Bronchial epithelial cell (primary cell): ENCODE results near the gene SEPTIN2. TPM values are rescaled to one million over a fixed set of nuclear protein-coding genes. Genes with fewer than 3 reads are reported as not detected.

Experiments
- DNase-seq: peaks from one replicate; pipeline ENCODE4 v3.0.0-alpha.2; 2010; ENCODE audit warnings: low read depth
- FAIRE-seq: peaks from 2 replicates; lab custom pipeline; 2011; peaks lifted over from hg19 to GRCh38; lab: Jason Lieb, UNC
- H3K27me3 ChIP-seq: 2 replicates; pipeline ENCODE4 v1.5.1; 2011; ENCODE audit warnings: low read length; ENCODE audit not compliant: control insufficient read depth, insufficient read depth
- H3K36me3 ChIP-seq: 2 replicates; pipeline ENCODE4 v1.5.1; 2011; ENCODE audit warnings: low read length; ENCODE audit not compliant: control insufficient read depth, insufficient read depth
- H3K4me3 ChIP-seq: 2 replicates; pipeline ENCODE4 v1.5.1; 2011; ENCODE audit warnings: mild to moderate bottlenecking, low read depth, low read length, control low read depth
- total RNA-seq: library from RNA; depleted of rRNA; stranded (reverse); fragments of >200 nt; gene quantifications from 2 replicates; pipeline ENCODE4 v1.2.1, GENCODE V29; 2014
- TF ChIP-seq, protein P1 (sequence below): IDR thresholded peaks from 2 replicates; pipeline ENCODE4 v1.5.1; 2011; ENCODE audit warnings: mild to moderate bottlenecking, moderate library complexity, low read length, control low read depth, inconsistent platforms; ENCODE audit not compliant: insufficient read depth, severe bottlenecking

The SEPTIN2 gene
- total RNA-seq, 1 donor from 2014 or later = 181 TPM

DNA sequence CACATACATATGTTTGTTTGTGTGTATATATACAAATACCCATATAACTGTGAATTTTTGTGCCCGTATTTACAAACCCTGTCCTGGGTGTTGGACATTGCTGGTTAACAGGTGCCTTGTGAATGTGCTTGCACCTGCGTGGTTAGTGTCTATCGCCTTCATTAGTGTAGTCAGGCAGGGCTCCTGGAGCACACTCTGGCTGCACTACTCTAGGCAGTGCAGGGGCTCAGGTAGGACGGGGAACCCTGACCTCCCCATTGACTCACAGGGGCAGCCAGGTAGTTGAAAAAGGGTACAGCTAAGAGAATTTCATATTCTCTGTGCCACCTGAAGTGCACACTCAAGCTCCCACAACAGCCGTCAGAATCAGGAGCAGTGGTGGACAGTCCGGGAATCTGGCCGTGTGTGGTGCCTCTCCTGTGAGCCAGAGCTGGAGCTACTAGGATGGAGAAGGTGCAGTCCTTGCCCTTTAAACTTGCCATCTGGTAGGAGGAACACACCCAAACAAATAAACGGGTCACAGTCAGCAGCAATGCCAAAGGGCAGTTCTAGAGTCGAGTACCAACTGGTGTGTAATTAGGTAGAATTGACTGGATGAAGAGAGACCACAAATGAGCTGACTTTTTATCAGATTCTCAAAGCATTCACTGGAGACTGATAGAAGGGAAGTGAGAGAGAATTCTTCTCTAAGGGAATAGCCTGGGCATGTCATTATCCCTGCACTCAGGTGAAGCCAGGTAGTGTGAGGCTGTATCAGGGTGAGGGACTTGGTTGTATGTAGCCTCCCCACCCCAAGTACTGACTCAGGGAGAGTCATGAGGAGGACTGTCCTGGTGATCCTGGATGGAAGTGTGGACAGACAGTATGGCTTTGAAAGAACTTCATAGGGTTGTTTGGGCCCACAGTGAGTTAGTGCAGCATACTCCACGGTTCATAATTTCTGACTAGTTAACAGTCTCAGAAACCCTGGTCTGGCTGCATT is 84.5 kb downstream of the SEPTIN2 start:
- TF ChIP-seq, protein P1, sequence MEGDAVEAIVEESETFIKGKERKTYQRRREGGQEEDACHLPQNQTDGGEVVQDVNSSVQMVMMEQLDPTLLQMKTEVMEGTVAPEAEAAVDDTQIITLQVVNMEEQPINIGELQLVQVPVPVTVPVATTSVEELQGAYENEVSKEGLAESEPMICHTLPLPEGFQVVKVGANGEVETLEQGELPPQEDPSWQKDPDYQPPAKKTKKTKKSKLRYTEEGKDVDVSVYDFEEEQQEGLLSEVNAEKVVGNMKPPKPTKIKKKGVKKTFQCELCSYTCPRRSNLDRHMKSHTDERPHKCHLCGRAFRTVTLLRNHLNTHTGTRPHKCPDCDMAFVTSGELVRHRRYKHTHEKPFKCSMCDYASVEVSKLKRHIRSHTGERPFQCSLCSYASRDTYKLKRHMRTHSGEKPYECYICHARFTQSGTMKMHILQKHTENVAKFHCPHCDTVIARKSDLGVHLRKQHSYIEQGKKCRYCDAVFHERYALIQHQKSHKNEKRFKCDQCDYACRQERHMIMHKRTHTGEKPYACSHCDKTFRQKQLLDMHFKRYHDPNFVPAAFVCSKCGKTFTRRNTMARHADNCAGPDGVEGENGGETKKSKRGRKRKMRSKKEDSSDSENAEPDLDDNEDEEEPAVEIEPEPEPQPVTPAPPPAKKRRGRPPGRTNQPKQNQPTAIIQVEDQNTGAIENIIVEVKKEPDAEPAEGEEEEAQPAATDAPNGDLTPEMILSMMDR = no peak
- Histone ChIP-seq H3K4me3 (no peak overlapping the region), H3K36me3 (no peaks in the 10 kb centered on the region), H3K27me3 (no peaks in the 10 kb centered on the region)
- FAIRE-seq = peak; percentile 13
- peak; percentile 19 for DNase-seq

Other genes starting within 250 kb of the SEPTIN2 start
- 35.5 and 35.7 TPM in 2 replicates for gene MTERF4, start 213.6 kb upstream of the SEPTIN2 start, total RNA-seq
- 2.8 and 2.9 TPM in 2 replicates for gene PASK, start 166.5 kb upstream of the SEPTIN2 start, total RNA-seq
- 32.4 and 51.2 TPM in 2 replicates for gene PPP1R7, start 165.5 kb upstream of the SEPTIN2 start, total RNA-seq
- gene ANO7, start 127.2 kb upstream of the SEPTIN2 start, total RNA-seq = under 0.01 and 0.13 TPM in 2 replicates
- 768 and 805 TPM in 2 replicates for gene HDLBP, start 253 bp upstream of the SEPTIN2 start, total RNA-seq
- gene FARP2, start 40.4 kb downstream of the SEPTIN2 start, total RNA-seq = 25.0 and 35.8 TPM in 2 replicates
- 196 and 218 TPM in 2 replicates for gene STK25, start 192.7 kb downstream of the SEPTIN2 start, total RNA-seq
- 18.4 and 19.5 TPM in 2 replicates for gene BOK, start 242.8 kb downstream of the SEPTIN2 start, total RNA-seq